MM.1S (cell line): ENCODE data around the gene RERE.

ENCODE experiments used
- DNase-seq: peaks from one replicate; pipeline ENCODE4 v3.0.0-alpha.2; 2015
- H2AFZ ChIP-seq: fragments of 300-600 bp; sonication (generic); 2 replicates; pipeline ENCODE4 v1.6.0; 2016; ENCODE audit warnings: antibody characterized with exemption, low read length
- H3F3A ChIP-seq: fragments of 300-600 bp; sonication (generic); 2 replicates; pipeline ENCODE4 v1.6.1; 2016; ENCODE audit warnings: mild to moderate bottlenecking, antibody characterized with exemption, low read length, moderate library complexity, mixed read lengths; ENCODE audit not compliant: insufficient read depth
- H3K27ac ChIP-seq: fragments of 300-600 bp; sonication (generic); 2 replicates; pipeline ENCODE4 v1.5.1; 2016; ENCODE audit warnings: mild to moderate bottlenecking, low read length
- H3K27me3 ChIP-seq: fragments of 300-600 bp; sonication (generic); replicated peaks from 2 replicates; pipeline ENCODE4 v1.6.0; 2016; ENCODE audit warnings: low read length; ENCODE audit not compliant: insufficient read depth
- H3K36me3 ChIP-seq: fragments of 300-600 bp; sonication (generic); replicated peaks from 2 replicates; pipeline ENCODE4 v1.6.1; 2016; ENCODE audit warnings: mild to moderate bottlenecking, low read length, mixed read lengths; ENCODE audit not compliant: insufficient read depth
- H3K4me1 ChIP-seq: fragments of 300-600 bp; sonication (generic); 2 replicates; pipeline ENCODE4 v1.6.1; 2016; ENCODE audit warnings: low read length, mixed read lengths
- H3K4me2 ChIP-seq: fragments of 300-600 bp; sonication (generic); 2 replicates; pipeline ENCODE4 v1.6.0; 2016; ENCODE audit warnings: low read depth, low read length
- H3K4me3 ChIP-seq: fragments of 300-600 bp; sonication (generic); 2 replicates; pipeline ENCODE4 v1.5.1; 2016; ENCODE audit warnings: low read length, mixed read lengths
- H3K79me2 ChIP-seq: fragments of 300-600 bp; sonication (generic); 2 replicates; pipeline ENCODE4 v1.6.1; 2016; ENCODE audit warnings: mixed run types, low read length, mixed read lengths
- H3K9ac ChIP-seq: fragments of 300-600 bp; sonication (generic); 2 replicates; pipeline ENCODE4 v1.6.1; 2016; ENCODE audit warnings: low read length, mixed read lengths
- H3K9me2 ChIP-seq: fragments of 300-600 bp; sonication (generic); replicated peaks from 2 replicates; pipeline ENCODE4 v1.6.1; 2016; ENCODE audit warnings: mild to moderate bottlenecking, low read length, mixed read lengths; ENCODE audit not compliant: insufficient read depth
- H3K9me3 ChIP-seq: fragments of 300-600 bp; sonication (generic); replicated peaks from 2 replicates; pipeline ENCODE4 v1.6.1; 2016; ENCODE audit warnings: mild to moderate bottlenecking, low read length, mixed read lengths; ENCODE audit not compliant: insufficient read depth
- H4K20me1 ChIP-seq: fragments of 300-600 bp; sonication (generic); 2 replicates; pipeline ENCODE4 v1.6.1; 2016; ENCODE audit warnings: mild to moderate bottlenecking, low read length, moderate library complexity, mixed read lengths; ENCODE audit not compliant: insufficient read depth
- EZH2 ChIP-seq: fragments of 300-600 bp; sonication (generic); optimal IDR thresholded peaks from 2 replicates; pipeline ENCODE3; 2017; ENCODE audit warnings: low read depth, mild to moderate bottlenecking, antibody characterized with exemption, low read length, mixed read lengths
- EZH2phosphoT487 ChIP-seq: fragments of 300-600 bp; sonication (generic); IDR thresholded peaks from 2 replicates; pipeline ENCODE4 v1.6.1; 2018; ENCODE audit warnings: antibody characterized with exemption, low read length
- TF ChIP-seq, protein P1 (sequence below): fragments of 300-600 bp; sonication (generic); IDR thresholded peaks from 2 replicates; pipeline ENCODE4 v1.5.1; 2016; ENCODE audit warnings: antibody characterized with exemption, low read length, mixed read lengths

RERE gene

DNA sequence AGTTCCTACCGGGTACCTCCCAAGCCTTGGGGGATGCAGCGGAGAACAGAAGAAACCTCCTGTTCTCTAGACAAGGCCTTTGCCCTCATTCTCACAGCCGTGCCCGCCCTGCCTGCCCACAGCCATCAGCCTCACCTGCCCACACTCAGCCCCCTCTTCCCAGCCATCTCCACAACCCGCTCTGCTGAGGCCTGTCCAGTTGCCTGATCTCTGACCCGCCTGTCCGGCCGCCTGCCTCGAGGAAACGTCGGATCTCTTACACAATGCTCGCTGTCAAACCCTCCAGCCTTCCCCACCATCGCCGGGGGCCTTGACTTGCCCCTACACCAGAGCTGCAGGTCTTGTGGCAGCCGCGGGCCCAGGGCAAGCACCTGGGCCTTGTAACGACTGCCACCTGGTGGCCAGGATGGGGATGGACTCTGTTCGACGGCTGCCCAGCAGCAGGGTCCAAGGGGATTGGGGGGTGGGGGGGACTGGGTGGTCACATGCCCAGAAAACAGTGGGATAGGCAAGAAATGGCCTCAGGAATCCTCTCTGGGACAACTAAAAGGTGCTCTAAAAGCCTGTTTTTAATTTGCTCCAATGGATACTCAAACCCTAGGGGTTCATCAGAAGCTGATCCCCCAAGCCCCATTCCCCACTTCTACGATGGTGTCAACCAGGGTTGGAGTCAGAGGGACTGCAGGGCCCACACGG, 468.5 kb downstream of the RERE start:
- H3K36me3 ChIP-seq = no peaks in the 10 kb centered on the region
- no peaks in the 10 kb centered on the region for H4K20me1 ChIP-seq
- H3K9ac ChIP-seq = no peak overlapping the region
- no peaks in the 10 kb centered on the region for H3K9me3 ChIP-seq
- H3K4me2 ChIP-seq = no peak overlapping the region
- H2AFZ ChIP-seq = no peak overlapping the region
- no peaks in the 10 kb centered on the region for H3K9me2 ChIP-seq
- DNase-seq = peak; percentile 38
- TF ChIP-seq EZH2 (no peak), EZH2phosphoT487 (no peak)
- TF ChIP-seq, protein P1, sequence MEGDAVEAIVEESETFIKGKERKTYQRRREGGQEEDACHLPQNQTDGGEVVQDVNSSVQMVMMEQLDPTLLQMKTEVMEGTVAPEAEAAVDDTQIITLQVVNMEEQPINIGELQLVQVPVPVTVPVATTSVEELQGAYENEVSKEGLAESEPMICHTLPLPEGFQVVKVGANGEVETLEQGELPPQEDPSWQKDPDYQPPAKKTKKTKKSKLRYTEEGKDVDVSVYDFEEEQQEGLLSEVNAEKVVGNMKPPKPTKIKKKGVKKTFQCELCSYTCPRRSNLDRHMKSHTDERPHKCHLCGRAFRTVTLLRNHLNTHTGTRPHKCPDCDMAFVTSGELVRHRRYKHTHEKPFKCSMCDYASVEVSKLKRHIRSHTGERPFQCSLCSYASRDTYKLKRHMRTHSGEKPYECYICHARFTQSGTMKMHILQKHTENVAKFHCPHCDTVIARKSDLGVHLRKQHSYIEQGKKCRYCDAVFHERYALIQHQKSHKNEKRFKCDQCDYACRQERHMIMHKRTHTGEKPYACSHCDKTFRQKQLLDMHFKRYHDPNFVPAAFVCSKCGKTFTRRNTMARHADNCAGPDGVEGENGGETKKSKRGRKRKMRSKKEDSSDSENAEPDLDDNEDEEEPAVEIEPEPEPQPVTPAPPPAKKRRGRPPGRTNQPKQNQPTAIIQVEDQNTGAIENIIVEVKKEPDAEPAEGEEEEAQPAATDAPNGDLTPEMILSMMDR = peak; percentile 79
- H3K79me2 ChIP-seq = no peaks in the 10 kb centered on the region
- peaks cover 41% of the 10 kb centered on the region for H3K27me3 ChIP-seq
- H3K4me1 ChIP-seq = no peaks in the 10 kb centered on the region
- H3F3A ChIP-seq = no peaks in the 10 kb centered on the region
- H3K27ac ChIP-seq = no peak overlapping the region
- no peak overlapping the region for H3K4me3 ChIP-seq

DNA sequence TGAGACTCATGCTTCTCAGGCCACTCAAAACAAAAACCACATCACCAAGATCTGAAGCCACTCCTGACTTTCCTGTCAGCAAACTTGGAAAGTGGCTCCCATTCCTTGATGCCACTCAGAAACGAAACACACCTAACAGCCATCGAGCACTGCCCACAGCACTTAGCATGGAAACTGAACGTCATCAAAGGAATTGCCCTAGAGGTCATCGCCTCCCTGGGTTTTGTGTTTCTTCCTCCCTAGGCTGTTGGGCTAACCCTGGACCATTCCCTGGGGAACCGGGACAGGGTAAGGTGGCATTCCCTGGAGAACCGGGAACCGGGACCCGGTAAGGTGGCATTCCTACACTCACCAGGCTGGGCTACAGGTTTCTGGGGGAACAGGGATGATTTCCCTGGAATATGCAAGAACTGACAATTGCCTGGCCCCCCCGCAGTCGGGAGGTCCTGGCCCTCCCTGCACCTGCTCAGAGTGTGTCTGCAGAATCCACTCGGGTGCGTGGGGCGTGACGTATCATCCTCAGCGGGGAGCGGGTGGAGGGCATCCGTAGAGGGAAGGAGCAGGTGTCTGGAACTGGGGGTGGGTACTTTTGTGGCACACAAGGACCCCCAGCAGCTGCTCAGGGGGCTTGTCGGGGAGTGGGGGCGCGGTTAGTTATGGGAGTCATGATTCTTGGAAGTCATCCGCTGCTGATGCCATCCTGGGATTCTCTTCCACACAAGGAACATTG, 469.2 kb downstream of the RERE start:
- Histone ChIP-seq H3K9me2 (no peaks in the 10 kb centered on the region), H4K20me1 (no peaks in the 10 kb centered on the region), H3K36me3 (no peaks in the 10 kb centered on the region), H3K4me1 (no peaks in the 10 kb centered on the region), H3F3A (no peaks in the 10 kb centered on the region), H3K27ac (no peak overlapping the region), H3K79me2 (no peaks in the 10 kb centered on the region), H3K4me3 (no peak overlapping the region), H2AFZ (no peak overlapping the region), H3K9me3 (no peaks in the 10 kb centered on the region), H3K4me2 (no peak overlapping the region), H3K9ac (no peak overlapping the region), H3K27me3 (peaks cover 48% of the 10 kb centered on the region)
- TF ChIP-seq EZH2phosphoT487 (no peak), EZH2 (no peak)
- TF ChIP-seq, protein P1 = no peak
- no peak for DNase-seq

DNA sequence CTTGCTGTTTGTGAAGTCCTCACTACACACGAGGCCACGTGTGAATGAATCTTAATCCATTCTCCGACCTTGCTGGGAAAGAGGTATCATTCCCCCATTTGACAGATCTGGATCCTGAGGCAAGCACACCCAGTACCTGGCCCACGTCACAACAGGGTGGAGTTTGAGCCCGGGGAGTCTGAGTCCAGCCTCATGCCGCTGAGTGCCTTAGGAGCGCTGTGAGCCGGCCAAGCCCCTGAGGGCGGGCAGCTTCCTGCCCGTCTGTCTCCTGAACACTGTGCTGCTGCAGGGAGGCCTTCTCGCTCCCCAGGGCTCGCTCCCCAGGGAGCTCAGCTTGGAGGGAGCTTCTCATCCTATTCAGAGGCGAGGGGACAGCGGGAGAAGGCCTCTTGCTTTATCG, 469.8 kb downstream of the RERE start:
- Histone ChIP-seq H3K79me2 (no peaks in the 10 kb centered on the region), H3K27ac (no peak overlapping the region), H3K4me3 (no peak overlapping the region)

More for the DNA sequence above, 469.8 kb downstream of the RERE start:
- Histone ChIP-seq H3F3A (no peaks in the 10 kb centered on the region), H2AFZ (no peak overlapping the region), H3K9me2 (no peaks in the 10 kb centered on the region), H4K20me1 (no peaks in the 10 kb centered on the region), H3K27me3 (peaks cover 52% of the 10 kb centered on the region), H3K4me1 (no peaks in the 10 kb centered on the region), H3K9me3 (no peaks in the 10 kb centered on the region), H3K9ac (no peak overlapping the region), H3K4me2 (no peak overlapping the region), H3K36me3 (no peaks in the 10 kb centered on the region)
- no peak for DNase-seq
- TF ChIP-seq EZH2phosphoT487 (no peak), EZH2 (no peak)
- TF ChIP-seq, protein P1 = no peak
